Activated CD8-positive, alpha-beta T cell treated with anti-CD3 and anti-CD28 coated beads, Interleukin-2, amount 10 ng/mL, durations not matched to agents 7 days and 5 days (primary cell): ENCODE data around the gene EML1. TPM values are rescaled to one million over a fixed set of nuclear protein-coding genes. Genes with fewer than 3 reads are reported as not detected.

Experiments used
- ATAC-seq: fragments of 150-1000 bp; cut with Tn5 transposase; one replicate; pipeline ENCODE4 v1.10.0; 2021; ENCODE audit warnings: moderate library complexity
- CTCF ChIA-PET: fragments of 350-600 bp; sonication (Branson Sonifier 250); formaldehyde crosslinking; loops from one replicate; lab custom pipeline; 2021; ENCODE audit warnings: antibody characterized with exemption; lab: Charles Lee
- POLR2A ChIA-PET: fragments of 350-600 bp; sonication (Branson Sonifier 250); formaldehyde crosslinking; loops from one replicate; lab custom pipeline; 2021; ENCODE audit warnings: antibody characterized with exemption; lab: Charles Lee
- DNase-seq: peaks from one replicate; pipeline ENCODE4 v3.0.0-alpha.2; 2020
- H3K27ac Mint-ChIP-seq: one replicate; pipeline ENCODE4 v1.8.0; 2021; ENCODE audit warnings: mild to moderate bottlenecking, mixed read lengths
- H3K27me3 Mint-ChIP-seq: one replicate; pipeline ENCODE4 v1.8.0; 2021; ENCODE audit warnings: low read depth, mixed read lengths
- H3K36me3 Mint-ChIP-seq: one replicate; pipeline ENCODE4 v1.8.0; 2021; ENCODE audit warnings: low read depth, mixed read lengths
- H3K4me1 Mint-ChIP-seq: one replicate; pipeline ENCODE4 v1.8.0; 2021; ENCODE audit warnings: low read depth, mixed read lengths
- H3K4me3 Mint-ChIP-seq: one replicate; pipeline ENCODE4 v1.8.0; 2021; ENCODE audit warnings: mild to moderate bottlenecking, mixed read lengths
- H3K9me3 Mint-ChIP-seq: one replicate; pipeline ENCODE4 v1.8.0; 2022; ENCODE audit warnings: mixed read lengths; ENCODE audit not compliant: insufficient read depth
- total RNA-seq, 2 experiments: library from RNA; stranded (reverse); gene quantifications; one replicate each; pipeline ENCODE4 v1.2.3, GENCODE V29; 2021

Gene EML1
- total RNA-seq, 2 experiments from 2014 or later, result not detected

DNA sequence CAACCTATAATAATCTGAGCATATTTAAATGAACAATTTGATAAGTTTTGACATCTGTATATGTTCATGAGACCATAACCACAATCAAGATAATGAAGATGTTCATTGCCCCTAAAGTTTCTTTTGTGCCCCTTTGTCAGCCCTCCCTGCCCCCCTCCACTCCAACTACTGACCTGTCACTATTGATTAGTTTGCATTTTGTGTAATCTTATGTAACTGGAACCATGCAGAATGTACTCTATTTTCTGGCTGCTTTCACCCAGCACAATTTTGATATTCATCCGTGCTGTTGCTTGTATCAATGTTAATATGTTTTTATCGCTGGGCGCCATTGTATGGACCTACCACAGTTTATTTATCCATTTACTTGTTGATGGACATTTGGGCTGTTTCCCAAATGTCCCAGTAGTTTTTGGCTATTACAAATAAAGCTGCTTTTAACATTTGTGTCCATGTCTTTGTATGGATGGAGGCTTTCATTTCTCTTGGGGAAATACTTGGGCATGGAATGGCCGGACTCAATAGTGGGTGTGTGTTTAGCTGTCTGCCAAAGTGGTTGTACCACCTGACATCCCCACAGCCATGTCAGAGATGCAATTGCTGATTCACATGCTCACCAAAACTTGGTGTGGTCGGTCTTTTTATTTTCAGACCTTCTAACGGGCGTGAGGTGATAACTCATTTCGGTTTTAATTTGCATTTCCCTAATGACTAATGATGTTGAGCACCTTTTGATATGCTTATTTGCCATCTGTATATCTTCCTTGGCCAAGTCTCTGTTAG is 38.9 kb downstream of the EML1 start:
- Mint-ChIP-seq H3K27me3 (peaks cover 49% of the 10 kb centered on the region), H3K4me1 (no peaks in the 10 kb centered on the region), H3K36me3 (no peaks in the 10 kb centered on the region), H3K9me3 (no peaks in the 10 kb centered on the region), H3K27ac (no peak overlapping the region), H3K4me3 (no peak overlapping the region)
- ChIA-PET CTCF (no interaction called here), POLR2A (no interaction called here)
- no peak for ATAC-seq
- DNase-seq, result no peak

DNA sequence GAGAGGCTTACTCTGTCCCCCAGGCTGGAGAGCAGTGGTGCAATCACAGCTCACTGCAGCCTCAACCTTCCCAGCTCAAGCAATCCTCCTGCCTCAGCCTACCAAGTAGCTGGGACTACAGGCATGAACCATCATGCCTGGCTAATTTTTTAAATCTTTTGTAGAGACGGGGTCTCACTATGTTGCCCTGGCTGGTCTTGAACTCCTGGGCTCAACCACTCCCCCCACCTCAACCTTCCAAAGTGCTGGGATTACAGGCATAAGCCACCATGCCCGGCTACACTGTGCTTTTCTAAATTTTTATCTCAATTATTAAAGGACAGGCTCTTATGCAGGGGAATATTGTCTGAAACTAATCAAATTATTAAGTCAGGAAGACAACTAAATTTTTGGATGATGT is 44.6 kb downstream of the EML1 start:
- Mint-ChIP-seq H3K4me3 (no peak overlapping the region), H3K27me3 (peaks cover 49% of the 10 kb centered on the region), H3K27ac (no peak overlapping the region), H3K9me3 (no peaks in the 10 kb centered on the region), H3K36me3 (no peaks in the 10 kb centered on the region), H3K4me1 (no peaks in the 10 kb centered on the region)
- no peak for DNase-seq
- POLR2A ChIA-PET, result no interaction called here
- no peak for ATAC-seq
- CTCF ChIA-PET, result no interaction called here

DNA sequence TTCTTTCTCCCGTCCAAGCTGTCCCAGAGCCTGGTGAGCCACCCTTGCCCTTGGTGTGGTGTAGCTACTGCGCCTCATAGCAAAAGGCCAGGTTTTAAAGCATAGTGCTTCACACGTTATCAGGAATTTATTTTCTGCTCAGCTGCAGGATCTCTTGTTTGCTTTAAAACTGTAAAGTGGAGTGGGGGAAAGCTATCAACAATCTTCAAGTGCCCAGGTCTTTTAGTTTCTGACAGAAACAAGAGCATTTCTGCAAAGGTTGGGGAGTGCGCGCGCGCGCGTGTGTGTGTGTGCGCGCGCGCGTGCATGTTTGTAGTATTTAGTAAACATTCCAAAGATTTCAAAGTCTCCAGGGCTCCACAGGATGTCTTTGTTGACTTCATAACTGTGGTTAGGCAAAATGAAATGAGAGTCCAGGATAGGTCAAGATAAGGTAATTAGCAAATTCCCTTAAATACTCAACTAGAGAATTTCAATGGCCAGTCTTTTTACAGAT is 45.5 kb downstream of the EML1 start:
- CTCF ChIA-PET, result no interaction called here
- no peak overlapping the region for H3K4me3 Mint-ChIP-seq
- H3K27me3 Mint-ChIP-seq, result peaks cover 41% of the 10 kb centered on the region
- no peak overlapping the region for H3K27ac Mint-ChIP-seq
- ATAC-seq (no peak), DNase-seq (no peak)
- H3K9me3 Mint-ChIP-seq, result no peaks in the 10 kb centered on the region
- H3K4me1 Mint-ChIP-seq, result no peaks in the 10 kb centered on the region
- H3K36me3 Mint-ChIP-seq, result no peaks in the 10 kb centered on the region
- POLR2A ChIA-PET, result no interaction called here

DNA sequence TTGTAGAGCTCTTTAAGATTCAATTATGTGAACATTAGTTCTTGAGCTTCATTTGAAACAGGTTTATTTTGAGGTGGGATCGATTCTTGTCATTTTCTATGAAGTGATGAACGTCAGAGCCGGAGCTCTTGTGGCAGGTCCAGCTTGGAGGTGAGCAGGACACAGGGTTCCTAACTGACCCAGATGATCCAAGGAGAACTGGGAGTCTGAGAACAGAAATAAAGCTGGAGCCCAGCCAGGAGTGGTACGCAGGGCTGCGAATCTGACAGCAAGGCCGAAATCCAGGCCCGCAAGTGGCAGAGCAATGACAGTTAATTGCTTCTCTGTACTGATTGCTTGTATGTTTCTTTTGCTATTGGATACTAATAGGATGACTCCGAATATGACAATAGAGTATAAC is 46.5 kb downstream of the EML1 start:
- Mint-ChIP-seq H3K36me3 (no peaks in the 10 kb centered on the region), H3K27ac (no peak overlapping the region), H3K4me3 (no peak overlapping the region), H3K4me1 (no peaks in the 10 kb centered on the region), H3K27me3 (peaks cover 39% of the 10 kb centered on the region), H3K9me3 (no peaks in the 10 kb centered on the region)
- ChIA-PET POLR2A (no interaction called here), CTCF (no interaction called here)
- DNase-seq (no peak), ATAC-seq (no peak)

DNA sequence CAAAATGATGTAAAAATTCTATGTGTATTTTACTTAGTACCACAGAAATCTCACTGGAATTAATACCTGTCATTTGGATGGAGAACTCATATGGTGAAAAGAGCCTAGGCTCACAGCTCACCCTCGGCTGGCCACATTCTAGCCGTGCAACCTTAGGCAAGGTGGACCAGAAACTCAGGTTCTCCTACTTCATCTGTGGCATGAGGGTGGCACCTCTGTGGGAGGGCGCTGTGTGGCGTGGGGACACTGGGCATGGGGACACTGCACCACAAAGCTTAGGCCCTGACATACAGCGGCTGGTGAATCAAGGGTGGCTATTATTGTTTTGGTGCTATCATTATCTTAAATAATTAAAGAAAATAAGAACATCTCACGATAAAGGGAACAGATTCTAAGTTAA is 47.1 kb downstream of the EML1 start:
- Mint-ChIP-seq H3K36me3 (no peaks in the 10 kb centered on the region), H3K9me3 (no peaks in the 10 kb centered on the region), H3K4me1 (no peaks in the 10 kb centered on the region), H3K27me3 (peaks cover 41% of the 10 kb centered on the region), H3K4me3 (no peak overlapping the region), H3K27ac (no peak overlapping the region)
- POLR2A ChIA-PET, result no interaction called here
- DNase-seq (no peak), ATAC-seq (no peak)
- CTCF ChIA-PET, result no interaction called here

DNA sequence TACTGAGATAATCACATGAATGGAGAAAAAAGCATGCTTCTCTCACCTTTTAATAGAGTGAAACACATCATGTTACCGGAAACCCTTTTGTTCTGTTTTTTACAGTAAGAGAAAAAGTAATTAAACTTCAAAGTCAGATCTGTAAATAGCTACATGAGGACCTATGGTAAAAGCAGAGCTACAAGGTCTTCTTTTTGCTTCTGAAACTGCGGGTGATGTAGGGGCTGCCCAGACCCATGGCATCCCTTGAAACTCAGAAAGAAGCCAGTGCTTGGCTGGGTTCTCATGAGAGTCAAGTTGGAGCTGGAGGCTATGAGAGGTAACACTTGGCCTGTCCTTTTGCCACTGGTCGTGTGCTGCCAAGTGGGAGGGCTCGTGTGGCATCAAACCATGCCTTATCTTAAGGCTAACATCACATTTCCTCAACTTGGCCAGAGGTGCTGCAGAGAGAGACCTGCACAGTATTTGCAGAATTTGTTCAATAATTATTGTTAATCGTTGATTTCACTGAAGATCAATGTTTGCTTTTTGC is 47.6 kb downstream of the EML1 start:
- ATAC-seq, result no peak
- CTCF ChIA-PET, result no interaction called here
- peaks cover 36% of the 10 kb centered on the region for H3K27me3 Mint-ChIP-seq

DNA sequence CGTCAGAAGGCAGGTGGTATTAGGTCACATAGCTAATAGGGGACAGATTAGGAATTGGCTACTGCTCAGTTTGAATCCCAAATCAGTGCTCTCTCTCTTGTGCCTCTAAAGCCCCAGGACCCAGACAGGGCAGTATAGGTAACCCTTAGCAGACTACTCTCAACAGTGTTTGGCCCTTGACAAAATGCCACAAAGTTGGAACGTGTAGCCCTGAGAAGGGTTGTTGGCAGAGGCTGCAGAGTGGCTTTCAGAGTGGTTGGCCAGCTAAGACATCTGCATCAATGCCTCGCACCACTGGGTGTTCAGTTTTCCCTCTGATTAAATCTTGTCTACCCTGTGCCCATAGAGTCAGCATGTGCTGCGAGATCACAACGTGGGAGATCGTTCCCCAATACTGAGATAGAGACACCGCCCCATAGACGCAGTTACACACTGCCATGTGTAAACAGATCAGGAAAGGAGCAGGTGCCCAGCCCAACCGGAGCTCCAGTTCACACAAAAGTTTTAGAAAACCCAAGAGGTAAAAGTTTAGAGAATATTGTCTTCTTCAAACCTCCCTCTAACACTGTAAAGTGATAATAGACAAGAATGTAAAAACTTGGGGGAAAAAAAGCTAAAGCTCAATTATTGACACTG is 48.3 kb downstream of the EML1 start:
- ChIA-PET CTCF (no interaction called here), POLR2A (no interaction called here)

More for the DNA sequence above, 47.6 kb downstream of the EML1 start:
- no peak for DNase-seq
- Mint-ChIP-seq H3K27ac (no peak overlapping the region), H3K9me3 (no peaks in the 10 kb centered on the region), H3K4me1 (no peaks in the 10 kb centered on the region), H3K36me3 (no peaks in the 10 kb centered on the region), H3K4me3 (no peak overlapping the region)
- POLR2A ChIA-PET, result no interaction called here

DNA sequence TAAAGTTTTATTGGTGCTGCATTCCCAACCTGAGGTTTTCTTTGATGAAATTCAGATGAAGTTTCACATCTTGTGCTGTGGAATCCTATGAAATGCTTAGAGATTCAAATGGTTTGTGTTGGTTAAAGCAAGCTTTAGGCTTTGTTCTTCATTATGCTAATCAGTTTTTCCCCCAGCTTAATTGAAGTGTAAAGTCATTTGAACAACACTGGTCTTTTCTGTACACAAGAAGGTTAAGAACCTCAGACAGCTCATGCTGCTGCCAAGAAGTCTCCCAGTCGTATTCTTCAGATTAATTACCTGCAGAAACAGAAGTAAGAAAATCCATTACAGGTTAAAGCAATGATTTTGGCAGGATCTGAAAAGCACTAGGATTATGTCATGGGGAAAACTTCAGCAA is 48.9 kb downstream of the EML1 start:
- Mint-ChIP-seq H3K9me3 (peaks cover 3% of the 10 kb centered on the region), H3K4me1 (no peaks in the 10 kb centered on the region), H3K27me3 (peaks cover 29% of the 10 kb centered on the region), H3K4me3 (no peak overlapping the region), H3K36me3 (peaks cover 1% of the 10 kb centered on the region), H3K27ac (no peak overlapping the region)
- DNase-seq (no peak), ATAC-seq (no peak)
- POLR2A ChIA-PET, result no interaction called here
- CTCF ChIA-PET, result no interaction called here

More for the DNA sequence above, 48.3 kb downstream of the EML1 start:
- Mint-ChIP-seq H3K27me3 (peaks cover 31% of the 10 kb centered on the region), H3K4me3 (no peak overlapping the region), H3K36me3 (no peaks in the 10 kb centered on the region), H3K9me3 (no peaks in the 10 kb centered on the region), H3K4me1 (no peaks in the 10 kb centered on the region), H3K27ac (no peak overlapping the region)
- ATAC-seq (no peak), DNase-seq (no peak)

DNA sequence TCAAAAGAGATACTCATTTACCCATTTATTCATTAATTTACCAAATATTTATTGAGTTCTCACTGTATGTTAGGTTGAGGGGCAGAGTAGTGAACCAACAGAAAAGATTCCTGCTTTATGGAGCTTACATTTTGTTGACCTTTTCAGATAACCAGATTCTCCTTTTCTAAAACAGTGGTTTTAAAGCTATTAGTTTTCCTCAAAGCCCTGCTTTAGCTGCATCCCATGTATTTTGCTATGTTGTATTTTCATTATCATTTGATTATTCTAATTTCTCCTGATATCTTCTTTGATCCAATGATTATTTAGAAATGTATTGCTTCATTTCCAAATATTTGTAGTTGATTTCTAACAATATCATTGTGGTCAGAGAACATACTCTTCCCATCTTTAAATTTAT is 53.6 kb downstream of the EML1 start:
- CTCF ChIA-PET, result interaction anchor here (0.7 to 1.2 kb wide), 2 partner anchors 39 to 163 kb away, joined by 3 to 5 read pairs; partner anchors contain the start of gene CYP46A1
- no peaks in the 10 kb centered on the region for H3K4me1 Mint-ChIP-seq

DNA sequence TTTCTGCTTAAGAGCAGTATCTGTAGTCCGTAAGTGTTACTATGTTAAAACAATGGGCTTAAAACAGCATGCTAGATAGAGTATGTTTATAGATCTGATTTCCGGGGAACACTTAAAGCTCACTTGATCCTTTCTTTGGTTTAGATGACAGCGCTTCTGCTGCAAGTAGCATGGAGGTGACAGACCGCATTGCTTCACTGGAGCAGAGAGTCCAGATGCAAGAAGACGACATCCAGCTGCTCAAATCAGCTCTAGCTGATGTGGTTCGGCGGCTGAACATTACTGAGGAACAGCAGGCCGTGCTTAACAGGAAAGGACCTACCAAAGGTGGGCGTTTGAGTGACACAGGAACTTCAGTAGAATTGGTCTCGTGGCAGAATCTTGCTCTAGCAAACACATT is 57.5 kb downstream of the EML1 start:
- ChIA-PET POLR2A (no interaction called here), CTCF (interaction anchor here (1.7 kb wide), 1 partner anchor 120 kb away, joined by 4 read pairs; no protein-coding TSS in a partner anchor)
- no peak overlapping the region for H3K27ac Mint-ChIP-seq
- no peak for DNase-seq
- no peaks in the 10 kb centered on the region for H3K4me1 Mint-ChIP-seq
- H3K27me3 Mint-ChIP-seq, result peaks cover 22% of the 10 kb centered on the region
- H3K36me3 Mint-ChIP-seq, result peaks cover 3% of the 10 kb centered on the region
- no peak for ATAC-seq
- no peak overlapping the region for H3K4me3 Mint-ChIP-seq
- peaks cover 12% of the 10 kb centered on the region for H3K9me3 Mint-ChIP-seq

More for the DNA sequence above, 53.6 kb downstream of the EML1 start:
- POLR2A ChIA-PET, result interaction anchor here (0.7 kb wide), 1 partner anchor 33 kb away, joined by 3 read pairs; no protein-coding TSS in a partner anchor
- Mint-ChIP-seq H3K9me3 (peaks cover 12% of the 10 kb centered on the region), H3K4me3 (no peak overlapping the region), H3K36me3 (peaks cover 3% of the 10 kb centered on the region), H3K27me3 (peaks cover 19% of the 10 kb centered on the region), H3K27ac (no peak overlapping the region)
- no peak for DNase-seq
- no peak for ATAC-seq

DNA sequence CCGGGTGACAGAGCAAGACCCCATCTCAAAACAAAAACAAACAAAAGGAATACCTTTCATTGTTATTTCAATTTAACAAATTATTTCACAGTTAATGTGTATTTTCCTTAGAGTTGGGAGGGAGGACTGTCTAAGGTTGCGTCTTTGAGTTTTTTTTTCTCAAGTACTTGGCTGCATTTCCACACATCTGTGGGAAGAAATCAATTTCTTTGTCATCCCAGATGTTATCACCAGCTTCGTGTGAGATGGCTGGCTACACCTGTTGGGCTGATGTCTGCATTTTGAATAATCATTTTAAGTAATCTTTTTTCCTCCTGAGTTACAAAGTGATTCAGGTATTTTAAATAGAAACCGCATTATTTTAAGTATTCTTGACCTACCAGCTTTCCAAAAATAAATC is 59.4 kb downstream of the EML1 start:
- Mint-ChIP-seq H3K9me3 (peaks cover 5% of the 10 kb centered on the region), H3K27ac (no peak overlapping the region), H3K27me3 (peaks cover 22% of the 10 kb centered on the region), H3K36me3 (no peaks in the 10 kb centered on the region), H3K4me3 (no peak overlapping the region), H3K4me1 (no peaks in the 10 kb centered on the region)
- no peak for DNase-seq
- ChIA-PET CTCF (interaction anchor here (0.8 kb wide), 1 partner anchor 122 kb away, joined by 3 read pairs; no protein-coding TSS in a partner anchor), POLR2A (no interaction called here)
- no peak for ATAC-seq

DNA sequence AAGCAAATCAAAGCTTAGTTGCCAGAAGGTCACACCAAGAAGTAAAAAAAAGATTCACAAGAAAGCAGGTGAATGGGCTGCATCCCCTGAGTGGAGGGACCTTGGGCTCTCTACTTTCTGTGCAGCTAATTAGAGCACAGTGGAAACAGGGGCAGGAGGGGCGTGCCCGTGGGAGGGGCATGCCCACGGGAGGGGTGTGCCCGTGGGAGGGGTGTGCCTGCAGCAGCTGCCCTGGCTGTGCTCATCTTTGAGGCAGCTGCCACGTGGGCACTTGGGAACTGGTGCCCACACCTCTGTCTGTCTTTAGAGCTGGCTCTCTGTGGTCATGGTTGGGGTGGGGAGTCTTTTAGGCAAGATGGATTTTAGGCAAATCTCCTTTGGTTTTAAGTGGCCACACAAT is 60.0 kb downstream of the EML1 start:
- no peak overlapping the region for H3K27ac Mint-ChIP-seq
- ChIA-PET CTCF (interaction anchor here (0.8 kb wide), 1 partner anchor 123 kb away, joined by 3 read pairs; no protein-coding TSS in a partner anchor), POLR2A (no interaction called here)
- H3K9me3 Mint-ChIP-seq, result no peaks in the 10 kb centered on the region
- no peak for DNase-seq
- H3K36me3 Mint-ChIP-seq, result no peaks in the 10 kb centered on the region
- ATAC-seq, result no peak
- no peaks in the 10 kb centered on the region for H3K4me1 Mint-ChIP-seq
- H3K4me3 Mint-ChIP-seq, result no peak overlapping the region
- H3K27me3 Mint-ChIP-seq, result peaks cover 22% of the 10 kb centered on the region
